Epithelial cell of esophagus (primary cell): ENCODE data around the gene C8G.

Experiments
- DNase-seq: peaks from one replicate; pipeline ENCODE4 v3.0.0; 2010; ENCODE audit warnings: low read depth
- H3K4me3 ChIP-seq: 2 replicates; pipeline ENCODE4 v1.5.1; 2011; ENCODE audit warnings: mild to moderate bottlenecking, low read length, control low read depth
- CTCF ChIP-seq: IDR thresholded peaks from 2 replicates; pipeline ENCODE4 v1.5.1; 2011; ENCODE audit warnings: low read depth, mild to moderate bottlenecking, low read length, control low read depth, inconsistent platforms; ENCODE audit not compliant: insufficient read depth; ENCODE audit errors: missing control alignments

The C8G gene

GRCh38 chr9:136950656-136951276 is 5.7 kb downstream of the C8G start:
- TF ChIP-seq CTCF, result no peak
- peak overlapping the region; percentile 70 for H3K4me3 ChIP-seq
- DNase-seq, result no peak

- H3K4me3 ChIP-seq, result no peak within 1 kb of the TSS
- DNase-seq, result no peak
- no peak for TF ChIP-seq CTCF
Observed at GRCh38 chr9:136951541-136952320, 6.7 kb downstream of the C8G start, which contains the start of gene LCN12. TSS of gene LCN12 (plus strand) at chr9:136952273. CDS start at chr9:136952328, 55 bp downstream.

GRCh38 chr9:136952321-136952850 is 7.3 kb downstream of the C8G start:
- no peak overlapping the region for H3K4me3 ChIP-seq
- DNase-seq, result no peak
- TF ChIP-seq CTCF, result no peak

GRCh38 chr9:136952876-136953770 is 8.1 kb downstream of the C8G start:
- no peak overlapping the region for H3K4me3 ChIP-seq
- no peak for DNase-seq
- no peak for TF ChIP-seq CTCF

- no peak for DNase-seq
- no peak for TF ChIP-seq CTCF
- no peak overlapping the region for H3K4me3 ChIP-seq
Observed at GRCh38 chr9:136953771-136954269, 8.8 kb downstream of the C8G start.

GRCh38 chr9:136954270-136955083 is 9.4 kb downstream of the C8G start:
- no peak for DNase-seq
- no peak overlapping the region for H3K4me3 ChIP-seq
- no peak for TF ChIP-seq CTCF
